Epithelial cell of proximal tubule (primary cell): ENCODE data around the gene DYNC1I1. TPM values are rescaled to one million over a fixed set of nuclear protein-coding genes. Genes with fewer than 3 reads are reported as not detected.

Source experiments
- DNase-seq: peaks from one replicate; pipeline ENCODE4 v3.0.0-alpha.2; 2011; ENCODE audit warnings: low read depth
- H3K4me3 ChIP-seq: 2 replicates; pipeline ENCODE4 v1.5.1; 2011; ENCODE audit warnings: low read depth, mild to moderate bottlenecking, low read length
- CTCF ChIP-seq: conservative IDR thresholded peaks from 2 replicates; pipeline ENCODE4 v1.5.1; 2012; ENCODE audit warnings: low read depth, mild to moderate bottlenecking, low read length
- total RNA-seq: library from RNA; depleted of rRNA; stranded (reverse); fragments of >200 nt; gene quantifications from 2 replicates; pipeline ENCODE4 v1.2.3, GENCODE V29; 2015

The DYNC1I1 gene
- 0.06 and 0.14 TPM in 2 replicates for total RNA-seq

DNA sequence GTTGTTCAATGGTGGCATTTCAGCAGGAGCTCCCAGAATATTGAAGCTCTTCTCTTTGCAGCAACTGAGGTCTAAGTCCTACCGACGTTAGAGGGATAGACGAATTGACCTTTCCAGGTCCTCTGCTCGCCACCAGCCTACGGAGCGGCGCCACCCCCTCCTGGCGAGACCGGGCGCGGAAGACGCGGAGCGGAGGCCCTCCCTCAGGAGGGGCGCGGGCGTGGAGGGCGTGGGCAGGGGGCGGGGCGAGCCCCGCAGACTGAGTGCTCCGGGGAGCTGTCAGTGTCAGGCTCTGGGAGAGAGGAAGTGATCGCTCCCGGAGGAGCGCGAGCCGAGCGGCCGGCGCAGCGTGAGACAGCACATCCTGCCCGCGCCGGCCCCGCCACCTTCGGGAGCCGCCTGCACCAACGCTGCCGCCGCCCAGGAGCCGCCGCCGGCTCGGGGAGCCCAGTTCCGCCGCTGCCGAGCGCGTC lies at the start of gene DYNC1I1:
Gene DYNC1I1, plus strand, starts transcription at position 257 of the 473 bp plus-strand sequence. CDS start 32,176 bp downstream, outside the sequence.
- DNase-seq, result no peak
- peak; percentile 0 for TF ChIP-seq CTCF
- H3K4me3 ChIP-seq, result peak within 1 kb of the TSS; percentile 66

DNA sequence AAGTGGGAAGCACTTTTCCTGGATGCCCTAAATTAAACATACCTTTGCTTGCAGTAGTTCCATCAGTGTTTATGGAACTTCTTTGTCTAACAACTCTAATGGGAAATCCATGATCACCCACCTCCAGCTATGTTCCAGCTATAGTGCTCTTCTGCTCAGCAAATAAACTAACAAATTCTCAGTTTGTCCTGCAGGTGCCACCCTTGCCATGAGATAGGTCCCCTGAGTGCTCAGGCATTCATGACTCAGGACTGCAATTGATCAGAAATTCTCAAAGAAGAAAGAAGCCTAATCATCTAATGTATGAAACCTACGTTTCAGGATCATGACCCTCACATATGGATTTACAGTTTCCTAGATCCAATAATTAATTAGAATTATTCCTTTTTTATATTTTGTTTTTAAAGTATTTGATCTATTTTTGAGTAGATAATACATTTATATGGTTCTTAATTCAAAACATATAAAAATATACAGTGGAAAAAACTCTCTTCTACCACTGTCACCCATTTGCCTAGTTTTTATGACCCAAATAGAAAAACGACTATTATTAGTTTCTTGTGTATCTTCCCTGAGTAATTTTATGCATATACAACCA lies 48.7 kb upstream of the DYNC1I1 start:
- H3K4me3 ChIP-seq, result no peak overlapping the region
- peak; percentile 73 for TF ChIP-seq CTCF
- peak; percentile 15 for DNase-seq

DNA sequence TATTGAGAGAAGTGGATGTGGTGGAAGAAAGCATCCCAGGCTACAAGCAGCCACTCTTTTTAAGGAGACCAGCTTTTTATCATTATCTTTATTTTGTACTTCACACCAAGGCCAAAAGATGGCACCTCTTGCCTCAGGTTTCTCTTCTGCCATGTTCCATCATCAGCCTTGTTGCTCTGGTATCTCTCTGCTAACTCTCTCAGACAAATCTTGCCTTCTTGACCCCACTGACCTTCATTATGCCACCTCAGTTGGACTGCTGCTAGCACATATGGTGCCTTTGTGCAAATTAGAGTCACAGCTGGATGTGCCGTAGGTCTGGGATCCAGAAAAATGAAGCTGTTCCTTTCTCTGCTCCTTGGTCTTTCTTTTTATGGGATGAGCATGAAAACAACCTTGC lies 47.1 kb upstream of the DYNC1I1 start:
- no peak for DNase-seq
- TF ChIP-seq CTCF, result peak; percentile 29
- no peak overlapping the region for H3K4me3 ChIP-seq

DNA sequence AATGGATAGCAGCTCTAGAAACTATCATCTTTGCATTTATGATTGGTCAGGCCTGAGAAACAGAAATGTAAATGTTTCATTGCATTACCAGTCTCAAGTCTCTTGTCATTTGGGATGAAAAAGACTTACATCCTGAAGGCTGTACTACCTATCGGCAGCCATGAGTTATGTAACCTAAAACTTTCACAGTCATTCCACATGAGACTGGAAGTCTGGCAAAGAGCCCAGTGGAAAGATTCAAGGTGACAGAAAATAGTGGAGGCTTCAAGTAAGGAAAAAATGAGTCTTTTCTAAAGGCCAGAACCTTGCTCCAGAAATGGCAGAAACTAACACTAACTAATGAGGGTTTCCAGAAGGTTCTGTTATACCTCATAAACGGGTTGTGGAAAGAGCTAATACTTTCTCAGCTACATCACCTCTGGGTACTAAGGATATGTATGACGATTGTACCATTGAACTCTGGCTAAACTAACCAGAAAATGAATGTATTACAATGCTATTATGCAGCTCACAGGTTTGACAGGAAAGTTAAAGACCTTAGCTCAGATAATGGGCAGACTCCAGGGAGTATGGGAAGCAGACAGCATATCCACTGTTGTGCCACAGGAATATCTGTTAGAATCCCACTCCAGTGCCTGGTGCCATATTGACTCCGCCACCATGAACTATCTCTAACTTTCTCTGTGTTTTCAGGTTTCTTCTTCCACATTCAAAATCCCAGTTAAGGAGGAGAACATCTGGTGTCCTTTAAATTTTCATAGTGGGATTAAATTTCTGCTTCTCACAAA lies 41.7 kb upstream of the DYNC1I1 start:
- TF ChIP-seq CTCF, result no peak
- no peak for DNase-seq
- H3K4me3 ChIP-seq, result no peak overlapping the region

- TF ChIP-seq CTCF, result no peak
- H3K4me3 ChIP-seq, result no peak overlapping the region
- no peak for DNase-seq
Observed at GRCh38 chr7:95736635-95737034, 35.7 kb upstream of the DYNC1I1 start.

DNA sequence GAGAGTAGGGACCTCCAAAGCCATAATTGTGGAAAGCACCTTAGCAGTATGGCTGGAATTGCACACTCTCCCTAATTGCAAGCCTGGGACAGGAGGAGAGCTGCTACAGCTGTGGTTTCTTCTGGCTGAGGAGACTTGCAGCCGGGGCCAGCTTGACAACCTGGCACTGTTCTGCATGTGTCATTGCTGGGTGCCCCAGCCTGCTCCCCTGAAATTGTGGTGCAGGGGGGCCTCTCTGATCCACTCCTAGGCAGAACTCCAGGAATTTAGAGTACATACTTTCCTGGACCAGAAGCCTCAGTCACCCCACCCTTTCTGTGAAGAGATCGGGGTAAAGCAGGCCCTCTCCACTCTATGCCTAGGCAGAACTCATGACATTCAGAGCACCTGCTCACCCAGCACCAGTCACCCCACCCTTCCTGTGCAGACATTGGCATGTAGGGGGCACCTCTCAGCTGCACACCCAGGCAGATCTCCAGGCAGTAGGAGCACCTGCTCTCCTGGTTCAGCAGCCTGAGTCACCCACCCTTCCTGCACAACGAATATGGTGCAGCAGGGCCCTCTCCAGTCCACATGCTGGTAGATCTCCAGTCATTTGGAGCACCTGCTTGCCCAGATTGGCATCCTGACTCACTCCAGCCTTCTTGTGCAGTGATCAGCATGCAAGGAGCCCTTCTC lies 34.4 kb upstream of the DYNC1I1 start:
- TF ChIP-seq CTCF, result no peak
- no peak for DNase-seq
- H3K4me3 ChIP-seq, result no peak overlapping the region
